ENCODE results near the gene ZFP62.

The ZFP62 gene

DNA sequence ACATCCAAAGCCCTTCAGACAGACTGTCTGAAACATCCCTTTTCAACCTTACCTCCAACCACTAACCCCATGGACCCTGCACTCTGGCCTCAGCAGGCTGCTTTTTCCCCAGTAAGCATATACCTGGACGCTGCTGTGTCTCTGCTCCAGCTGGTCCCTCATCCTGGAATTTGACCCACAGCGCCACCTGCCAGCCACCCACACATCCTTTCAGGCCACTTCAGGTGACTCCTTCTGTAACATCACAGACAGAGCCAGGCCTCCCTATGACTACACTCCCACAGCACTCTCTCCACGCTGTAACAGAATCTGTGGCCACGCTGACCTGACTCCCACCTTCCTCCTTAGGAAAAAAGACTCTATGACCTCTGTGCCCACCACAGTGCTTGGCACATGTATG is 61.9 kb downstream of the ZFP62 start:
- Histone ChIP-seq H3K4me1 (ENCODE audit: control insufficient read depth in 1 of 2, insufficient read depth in 1 of 2, low read depth in 1 of 2, low read length in 1 of 2) (peaks cover 62 to 70% of the 10 kb centered on the region in 2 experiments), H3K36me3 (peaks cover 32% of the 10 kb centered on the region), H3K9me3 (no peaks in the 10 kb centered on the region), H3K27me3 (no peaks in the 10 kb centered on the region), H3K4me3 (ENCODE audit: low read depth in 1 of 2, low read length in 1 of 2) (no peak overlapping the region), H3K27ac (peak overlapping the region; percentile 44)
- TF ChIP-seq, protein P1, sequence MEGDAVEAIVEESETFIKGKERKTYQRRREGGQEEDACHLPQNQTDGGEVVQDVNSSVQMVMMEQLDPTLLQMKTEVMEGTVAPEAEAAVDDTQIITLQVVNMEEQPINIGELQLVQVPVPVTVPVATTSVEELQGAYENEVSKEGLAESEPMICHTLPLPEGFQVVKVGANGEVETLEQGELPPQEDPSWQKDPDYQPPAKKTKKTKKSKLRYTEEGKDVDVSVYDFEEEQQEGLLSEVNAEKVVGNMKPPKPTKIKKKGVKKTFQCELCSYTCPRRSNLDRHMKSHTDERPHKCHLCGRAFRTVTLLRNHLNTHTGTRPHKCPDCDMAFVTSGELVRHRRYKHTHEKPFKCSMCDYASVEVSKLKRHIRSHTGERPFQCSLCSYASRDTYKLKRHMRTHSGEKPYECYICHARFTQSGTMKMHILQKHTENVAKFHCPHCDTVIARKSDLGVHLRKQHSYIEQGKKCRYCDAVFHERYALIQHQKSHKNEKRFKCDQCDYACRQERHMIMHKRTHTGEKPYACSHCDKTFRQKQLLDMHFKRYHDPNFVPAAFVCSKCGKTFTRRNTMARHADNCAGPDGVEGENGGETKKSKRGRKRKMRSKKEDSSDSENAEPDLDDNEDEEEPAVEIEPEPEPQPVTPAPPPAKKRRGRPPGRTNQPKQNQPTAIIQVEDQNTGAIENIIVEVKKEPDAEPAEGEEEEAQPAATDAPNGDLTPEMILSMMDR (IDR thresholded peaks at IDR 0.05), result no peak

DNA sequence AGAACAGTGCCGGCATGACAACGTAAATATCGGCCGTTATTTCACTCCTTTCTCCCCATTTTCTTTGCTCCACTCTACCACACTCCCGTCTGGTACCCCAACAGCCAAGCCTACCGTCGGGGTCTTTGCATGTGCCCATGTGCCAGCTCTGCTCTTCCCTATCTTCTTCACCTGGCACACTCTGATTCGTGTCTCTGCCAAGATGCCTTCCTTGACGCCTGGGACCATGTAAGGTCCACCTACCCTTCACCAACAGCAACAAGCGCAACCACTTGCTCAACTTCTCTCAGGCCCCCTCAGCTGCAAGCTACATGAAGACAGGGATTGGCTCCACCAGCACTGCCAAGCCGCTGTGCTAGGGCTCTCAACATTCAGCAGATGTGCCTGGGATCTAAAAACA is 62.9 kb downstream of the ZFP62 start:
- Histone ChIP-seq H3K4me1 (ENCODE audit: control insufficient read depth in 1 of 2, insufficient read depth in 1 of 2, low read depth in 1 of 2, low read length in 1 of 2) (peaks cover 52 to 63% of the 10 kb centered on the region in 2 experiments), H3K27ac (peak overlapping the region; percentile 44), H3K9me3 (no peaks in the 10 kb centered on the region), H3K4me3 (ENCODE audit: low read depth in 1 of 2, low read length in 1 of 2) (no peak overlapping the region), H3K36me3 (peaks cover 34% of the 10 kb centered on the region), H3K27me3 (no peaks in the 10 kb centered on the region)
- TF ChIP-seq, protein P1 (IDR thresholded peaks at IDR 0.05), result no peak
